Fibroblast of lung (primary cell): Measurements from ENCODE around the gene MPPED2.

Experiments used
- EZH2 ChIP-seq: IDR thresholded peaks from 2 replicates; pipeline ENCODE4 v1.5.1; 2012; ENCODE audit warnings: low read length, control low read depth, mild to moderate bottlenecking; ENCODE audit errors: missing control alignments
- TF ChIP-seq, protein P1 (sequence below), 2 donors: IDR thresholded peaks in 1 of 2; conservative IDR thresholded peaks in 1 of 2; 1 replicate in 1 of 2; 2 replicates in 1 of 2; pipeline ENCODE4 v1.5.1; 2011 to 2012; ENCODE audit warnings: low read length in 2 of 2, control low read depth in 1 of 2, inconsistent platforms in 1 of 2, low read depth in 1 of 2, mild to moderate bottlenecking in 1 of 2

DNA sequence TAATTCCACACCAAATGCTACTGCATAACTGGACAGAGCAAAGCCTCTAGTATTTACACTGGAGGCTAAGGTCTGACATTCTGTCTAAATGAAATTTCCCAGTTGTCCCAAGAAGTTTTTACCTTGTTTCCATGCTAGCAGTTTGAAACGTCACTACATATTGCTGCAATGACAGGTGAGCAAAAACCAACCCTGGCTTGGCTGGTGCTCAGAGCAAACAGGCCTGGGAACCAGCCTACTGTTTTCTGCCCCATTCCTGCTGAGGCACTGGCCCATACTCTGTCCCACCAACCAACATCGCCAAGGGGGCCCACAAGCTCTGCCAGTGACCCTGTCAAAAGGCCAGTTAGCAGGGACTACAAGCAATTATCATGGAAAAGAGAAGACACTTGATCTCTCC is 131.1 kb downstream of the MPPED2 start:
- TF ChIP-seq, protein P1, sequence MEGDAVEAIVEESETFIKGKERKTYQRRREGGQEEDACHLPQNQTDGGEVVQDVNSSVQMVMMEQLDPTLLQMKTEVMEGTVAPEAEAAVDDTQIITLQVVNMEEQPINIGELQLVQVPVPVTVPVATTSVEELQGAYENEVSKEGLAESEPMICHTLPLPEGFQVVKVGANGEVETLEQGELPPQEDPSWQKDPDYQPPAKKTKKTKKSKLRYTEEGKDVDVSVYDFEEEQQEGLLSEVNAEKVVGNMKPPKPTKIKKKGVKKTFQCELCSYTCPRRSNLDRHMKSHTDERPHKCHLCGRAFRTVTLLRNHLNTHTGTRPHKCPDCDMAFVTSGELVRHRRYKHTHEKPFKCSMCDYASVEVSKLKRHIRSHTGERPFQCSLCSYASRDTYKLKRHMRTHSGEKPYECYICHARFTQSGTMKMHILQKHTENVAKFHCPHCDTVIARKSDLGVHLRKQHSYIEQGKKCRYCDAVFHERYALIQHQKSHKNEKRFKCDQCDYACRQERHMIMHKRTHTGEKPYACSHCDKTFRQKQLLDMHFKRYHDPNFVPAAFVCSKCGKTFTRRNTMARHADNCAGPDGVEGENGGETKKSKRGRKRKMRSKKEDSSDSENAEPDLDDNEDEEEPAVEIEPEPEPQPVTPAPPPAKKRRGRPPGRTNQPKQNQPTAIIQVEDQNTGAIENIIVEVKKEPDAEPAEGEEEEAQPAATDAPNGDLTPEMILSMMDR (conservative IDR thresholded peaks at IDR 0.05 in 1 of 2, IDR thresholded peaks at IDR 0.05 in 1 of 2; ENCODE audit: low read depth in 1 of 2, low read length in 2 of 2) = no peak
- TF ChIP-seq EZH2 = no peak
